ENCODE results near the gene KCNN2.

- TF ChIP-seq CTCF (IDR thresholded peaks at IDR 0.05) = no peak
- no peak for TF ChIP-seq POLR2A (IDR thresholded peaks at IDR 0.05)
These were observed 45.9 kb downstream of the KCNN2 start for GRCh38 chr5:114407783-114408182.
